ENCODE data around the gene USB1.

DNA sequence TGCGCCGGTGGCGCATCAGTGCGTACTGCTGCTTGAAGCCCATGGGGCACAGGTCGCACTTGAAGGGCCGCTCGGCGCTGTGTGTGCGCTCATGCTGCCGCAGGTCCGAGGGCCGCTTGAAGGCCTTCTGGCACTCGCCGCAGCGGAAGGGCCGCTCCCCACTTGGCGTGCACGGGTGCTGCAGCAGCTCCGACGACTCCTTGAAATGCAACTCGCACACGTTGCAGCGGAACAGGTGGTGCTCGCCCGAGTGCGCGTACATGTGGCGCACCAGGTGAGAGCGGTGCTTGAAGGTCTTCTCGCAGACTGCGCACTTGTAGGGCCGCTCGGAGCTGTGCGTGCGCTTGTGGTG, 4.1 kb upstream of the USB1 start:
- no peak for TF ChIP-seq EZH2 (IDR thresholded peaks at IDR 0.05; ENCODE audit: low read depth)
- TF ChIP-seq CTCF (conservative IDR thresholded peaks at IDR 0.05) = no peak
